ENCODE measurements around the gene BOLA1. TPM values are rescaled to one million over a fixed set of nuclear protein-coding genes. Genes with fewer than 3 reads are reported as not detected.

BOLA1 gene
- polyA plus RNA-seq, 1 of the 3 experiments (the other 2 are of a cell fraction): 24.6 TPM

GRCh38 chr1:149925751-149926150, 26.4 kb downstream of the BOLA1 start:
- Histone ChIP-seq H3K27ac (ENCODE audit: low read depth in 2 of 2, low read length in 1 of 2) (no peak overlapping the region), H4K20me1 (ENCODE audit: insufficient read depth) (peaks cover 10% of the 10 kb centered on the region; the same call in 1 of the 2 replicates), H3K4me1 (ENCODE audit: control insufficient read depth in 1 of 2, insufficient read depth in 2 of 2, low read depth in 1 of 2, low read length in 1 of 2) (peaks cover 14 to 26% of the 10 kb centered on the region in 2 experiments), H2AFZ (ENCODE audit: low read depth) (no peak overlapping the region), H3K36me3 (replicated peaks in 1 of 2; ENCODE audit: control insufficient read depth in 1 of 2, insufficient read depth in 2 of 2, low read length in 1 of 2) (peaks cover 35 to 50% of the 10 kb centered on the region in 2 experiments), H3K4me2 (peak overlapping the region; percentile 80), H3F3A (replicated peaks; ENCODE audit: insufficient read depth) (peaks cover 15% of the 10 kb centered on the region), H3K9me3 (no peaks in the 10 kb centered on the region), H3K9ac (no peak overlapping the region), H3K4me3 (ENCODE audit: low read depth in 2 of 2, low read length in 1 of 2) (peak overlapping the region; percentile 92 to 95; a peak in 3 of 4 replicates), H3K79me2 (ENCODE audit: insufficient read depth) (peaks cover 38% of the 10 kb centered on the region), H3K9me2 (no peaks in the 10 kb centered on the region), H3K27me3 (ENCODE audit: insufficient read depth) (no peaks in the 10 kb centered on the region)
- ChIA-PET CTCF (no interaction called here), POLR2A (interaction anchor here (1.8 kb wide), 1 partner anchor 38 kb away, joined by 4 read pairs; a partner anchor contains a TSS)
- WGBS (ENCODE audit: low lambda C conversion rate): 46% methylated on average over 2 of the region's 2 CpGs
- no peak for DNase-seq
- no peak for TF ChIP-seq ZBTB33 (IDR thresholded peaks at IDR 0.05; ENCODE audit: borderline replicate concordance, low read depth)
- TF ChIP-seq NFIC (IDR thresholded peaks at IDR 0.05; ENCODE audit: borderline replicate concordance): no peak
- TF ChIP-seq POLR2AphosphoS5 (IDR thresholded peaks at IDR 0.05; ENCODE audit: low read depth, low read length): no peak
- TF ChIP-seq REST (IDR thresholded peaks at IDR 0.05; ENCODE audit: low read depth, low read length): no peak
- no peak for TF ChIP-seq FOXJ3 (CRISPR knock-in tag; IDR thresholded peaks at IDR 0.05)
- no peak for TF ChIP-seq SMC3 (IDR thresholded peaks at IDR 0.05; ENCODE audit: low read depth, low read length)
- no peak for TF ChIP-seq PBX3 (IDR thresholded peaks at IDR 0.05)
- TF ChIP-seq ELF1 (IDR thresholded peaks at IDR 0.05): no peak
- no peak for TF ChIP-seq EP300 (IDR thresholded peaks at IDR 0.05; ENCODE audit: borderline replicate concordance in 1 of 2, low read depth in 1 of 2, low read length in 1 of 2)
- TF ChIP-seq MAX (IDR thresholded peaks at IDR 0.05; ENCODE audit: low read depth): no peak
- TF ChIP-seq GATA2 (CRISPR knock-in tag; IDR thresholded peaks at IDR 0.05): no peak
- TF ChIP-seq TEAD4 (IDR thresholded peaks at IDR 0.05; ENCODE audit: borderline replicate concordance, insufficient read depth): no peak
- TF ChIP-seq CTCF (IDR thresholded peaks at IDR 0.05): no peak
- TF ChIP-seq USF2 (IDR thresholded peaks at IDR 0.05; ENCODE audit: borderline replicate concordance, low read depth, low read length): no peak
- no peak for TF ChIP-seq FOSL2 (IDR thresholded peaks at IDR 0.05; ENCODE audit: borderline replicate concordance, low read depth)
